Measurements from ENCODE around the gene SIVA1.

Gene SIVA1

DNA sequence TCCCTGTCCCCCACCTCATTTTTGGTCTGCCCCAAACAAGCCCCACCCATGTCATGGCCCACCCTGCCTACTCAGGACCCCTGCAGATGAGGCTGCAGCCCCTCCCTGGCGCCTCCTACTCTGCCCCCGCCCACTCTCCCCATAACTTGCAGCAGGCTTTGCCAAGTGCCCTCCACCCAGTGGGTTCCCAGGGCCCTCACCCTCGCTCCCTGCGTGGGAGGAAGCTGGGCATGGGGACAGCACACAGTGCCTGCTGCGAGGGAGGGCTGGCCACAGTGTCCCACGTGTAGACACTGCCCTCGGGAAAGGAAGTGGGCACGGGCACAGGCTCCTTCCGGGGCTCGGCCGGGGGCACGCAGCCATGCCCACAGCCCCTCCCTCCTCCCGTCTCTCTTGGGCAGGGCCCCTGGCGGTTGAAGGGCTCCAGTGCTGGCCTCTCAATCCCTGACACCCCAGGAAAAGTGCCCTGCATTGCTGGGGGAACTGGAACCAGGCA, 33.2 kb downstream of the SIVA1 start:
- H4K8ac ChIP-seq (ENCODE audit: low read depth, low read length), result no peak overlapping the region
- no peak overlapping the region for H2BK5ac ChIP-seq (ENCODE audit: low read depth, low read length, poor library complexity)
- H4K12ac ChIP-seq (ENCODE audit: low read depth, low read length), result no peak overlapping the region
- no peak overlapping the region for H3K14ac ChIP-seq (ENCODE audit: low read length)
- no peak for DNase-seq
- WGBS (ENCODE audit: extremely low coverage, insufficient coverage, insufficient read length), result no CpG with 5 or more reads among the region's 14 CpGs
- H3K36me3 ChIP-seq (ENCODE audit: control insufficient read depth in 1 of 2, insufficient read depth in 2 of 2, low read length in 2 of 2), result peaks cover 86 to 90% of the 10 kb centered on the region in 2 experiments
- H3K4me1 ChIP-seq (ENCODE audit: control insufficient read depth in 1 of 2, insufficient read depth in 2 of 2, low read length in 2 of 2), result no peaks in the 10 kb centered on the region
- H4K91ac ChIP-seq (ENCODE audit: low read depth, low read length), result no peak overlapping the region
- H3K9me3 ChIP-seq (ENCODE audit: insufficient read depth, low read depth, low read length), result peaks cover 6% of the 10 kb centered on the region
- no peaks in the 10 kb centered on the region for H3K79me1 ChIP-seq (ENCODE audit: low read length)
- H3K23ac ChIP-seq (ENCODE audit: low read length), result no peak overlapping the region
- H3K9ac ChIP-seq (ENCODE audit: low read length), result no peak overlapping the region
- no peak overlapping the region for H2BK12ac ChIP-seq (ENCODE audit: low read length)
- H3K27ac ChIP-seq (ENCODE audit: low read depth, low read length), result no peak overlapping the region
- H3K4me3 ChIP-seq (ENCODE audit: low read depth, low read length), result no peak overlapping the region
- H2AFZ ChIP-seq (ENCODE audit: insufficient read depth, low read length, poor library complexity), result no peak overlapping the region
- no peak overlapping the region for H3K18ac ChIP-seq (ENCODE audit: low read length)
- no peak overlapping the region for H2AK5ac ChIP-seq (ENCODE audit: low read length)
- H3K27me3 ChIP-seq (ENCODE audit: insufficient read depth, low read length), result no peaks in the 10 kb centered on the region
- no peaks in the 10 kb centered on the region for H3K79me2 ChIP-seq (ENCODE audit: control insufficient read depth, insufficient read depth, low read length, poor library complexity)
- H2BK120ac ChIP-seq (ENCODE audit: insufficient read depth, low read length, poor library complexity), result no peak overlapping the region
- no peak overlapping the region for H3K4ac ChIP-seq (ENCODE audit: low read depth, low read length)
- H3K4me2 ChIP-seq (ENCODE audit: low read length), result no peak overlapping the region

DNA sequence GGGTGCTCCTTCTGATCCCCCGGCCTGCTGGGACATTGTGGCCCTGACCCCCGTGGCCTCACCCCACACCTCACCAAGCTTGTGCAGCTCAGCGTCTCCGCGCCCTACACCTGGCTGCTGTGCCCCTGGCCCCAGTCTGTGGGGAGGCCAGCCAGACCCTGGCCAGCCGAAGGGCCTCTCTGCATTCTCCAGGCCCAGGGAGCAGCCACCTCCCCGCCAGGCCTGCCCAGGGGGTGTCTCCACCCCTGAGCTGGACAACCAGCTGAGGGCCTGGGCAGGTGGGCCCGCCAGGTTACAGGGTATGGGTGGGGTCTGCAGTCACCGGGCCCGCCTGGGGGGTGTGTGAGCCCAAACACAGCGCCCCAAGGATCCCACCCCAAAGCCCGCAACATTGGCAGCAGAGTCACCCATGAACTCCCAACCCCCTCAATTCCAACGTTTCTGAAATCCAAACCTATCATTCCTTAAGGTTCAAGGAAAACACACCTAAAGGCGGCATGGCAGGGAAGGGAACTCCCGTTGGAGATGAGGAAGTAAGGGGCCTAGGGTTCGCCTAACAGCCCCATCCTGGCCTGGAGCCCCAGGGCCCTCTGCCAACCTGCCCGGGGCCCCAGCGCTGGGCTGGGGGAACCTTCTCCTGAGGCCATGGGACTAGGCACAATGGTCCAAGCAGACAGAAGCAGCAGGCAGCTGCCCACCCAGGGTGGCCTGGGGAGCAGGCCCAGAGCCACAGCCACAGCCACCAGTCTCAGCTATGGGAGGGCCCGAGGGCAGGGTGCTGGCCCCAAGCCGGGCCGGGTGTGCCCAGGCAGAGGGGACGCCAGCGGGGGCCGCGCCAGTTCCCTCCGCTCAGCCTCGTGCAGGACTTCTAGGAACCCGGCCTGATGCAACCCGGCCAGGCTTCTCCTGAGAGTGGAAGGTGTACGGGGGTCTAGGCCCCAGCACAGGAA, 34.1 kb downstream of the SIVA1 start:
- Histone ChIP-seq H2BK5ac (ENCODE audit: low read depth, low read length, poor library complexity) (no peak overlapping the region), H2BK12ac (ENCODE audit: low read length) (no peak overlapping the region), H3K27me3 (ENCODE audit: insufficient read depth, low read length) (no peaks in the 10 kb centered on the region), H3K4ac (ENCODE audit: low read depth, low read length) (peak overlapping the region; percentile 6), H3K23ac (ENCODE audit: low read length) (no peak overlapping the region), H3K18ac (ENCODE audit: low read length) (peak overlapping the region; percentile 25), H4K8ac (ENCODE audit: low read depth, low read length) (no peak overlapping the region), H2AK5ac (ENCODE audit: low read length) (no peak overlapping the region), H3K4me1 (ENCODE audit: control insufficient read depth in 1 of 2, insufficient read depth in 2 of 2, low read length in 2 of 2) (no peaks in the 10 kb centered on the region), H3K9ac (ENCODE audit: low read length) (no peak overlapping the region), H2BK120ac (ENCODE audit: insufficient read depth, low read length, poor library complexity) (no peak overlapping the region), H3K27ac (ENCODE audit: low read depth, low read length) (no peak overlapping the region), H4K12ac (ENCODE audit: low read depth, low read length) (peak overlapping the region; percentile 22), H3K79me1 (ENCODE audit: low read length) (no peaks in the 10 kb centered on the region), H3K9me3 (ENCODE audit: insufficient read depth, low read depth, low read length) (peaks cover 6% of the 10 kb centered on the region), H3K4me3 (ENCODE audit: low read depth, low read length) (no peak overlapping the region), H3K14ac (ENCODE audit: low read length) (no peak overlapping the region), H3K79me2 (ENCODE audit: control insufficient read depth, insufficient read depth, low read length, poor library complexity) (peaks cover 3% of the 10 kb centered on the region), H3K36me3 (ENCODE audit: control insufficient read depth in 1 of 2, insufficient read depth in 2 of 2, low read length in 2 of 2) (peaks cover 89 to 92% of the 10 kb centered on the region in 2 experiments), H3K4me2 (ENCODE audit: low read length) (no peak overlapping the region), H2AFZ (ENCODE audit: insufficient read depth, low read length, poor library complexity) (peak overlapping the region; percentile 23), H4K91ac (ENCODE audit: low read depth, low read length) (no peak overlapping the region)
- no peak for DNase-seq
- WGBS (ENCODE audit: extremely low coverage, insufficient coverage, insufficient read length), result no CpG with 5 or more reads among the region's 30 CpGs

DNA sequence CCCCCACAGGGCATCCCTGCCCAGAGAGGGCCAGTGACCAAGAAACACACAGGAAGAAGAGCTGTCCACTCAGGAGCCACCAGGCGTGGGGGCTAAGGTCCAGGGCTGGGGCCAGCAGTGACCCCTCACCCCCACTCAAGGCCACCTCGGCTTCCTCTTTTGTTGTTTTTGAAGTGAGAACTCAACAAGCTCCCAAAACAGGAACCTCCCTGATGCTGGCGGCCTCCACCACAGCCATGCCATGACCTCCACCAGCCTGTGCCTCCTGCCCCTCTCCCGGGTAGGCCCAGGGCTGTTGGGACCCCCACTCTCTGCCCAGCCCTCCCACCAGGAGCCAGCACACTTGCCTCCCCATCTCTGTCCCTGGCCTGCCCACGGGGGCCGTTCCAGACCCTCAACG, 34.8 kb downstream of the SIVA1 start:
- no CpG with 5 or more reads among the region's 7 CpGs for WGBS (ENCODE audit: extremely low coverage, insufficient coverage, insufficient read length)
- no peak overlapping the region for H2AFZ ChIP-seq (ENCODE audit: insufficient read depth, low read length, poor library complexity)
- no peak for DNase-seq
- no peak overlapping the region for H2BK120ac ChIP-seq (ENCODE audit: insufficient read depth, low read length, poor library complexity)
- no peak overlapping the region for H4K91ac ChIP-seq (ENCODE audit: low read depth, low read length)
- H3K4me1 ChIP-seq (ENCODE audit: control insufficient read depth in 1 of 2, insufficient read depth in 2 of 2, low read length in 2 of 2), result no peaks in the 10 kb centered on the region
- no peak overlapping the region for H2BK5ac ChIP-seq (ENCODE audit: low read depth, low read length, poor library complexity)
- H3K79me2 ChIP-seq (ENCODE audit: control insufficient read depth, insufficient read depth, low read length, poor library complexity), result peaks cover 7% of the 10 kb centered on the region
- peak overlapping the region; percentile 4 for H4K8ac ChIP-seq (ENCODE audit: low read depth, low read length)
- no peak overlapping the region for H3K27ac ChIP-seq (ENCODE audit: low read depth, low read length)
- no peak overlapping the region for H2BK12ac ChIP-seq (ENCODE audit: low read length)
- no peak overlapping the region for H3K23ac ChIP-seq (ENCODE audit: low read length)
- H3K4ac ChIP-seq (ENCODE audit: low read depth, low read length), result peak overlapping the region; percentile 4
- no peak overlapping the region for H3K9ac ChIP-seq (ENCODE audit: low read length)
- H3K79me1 ChIP-seq (ENCODE audit: low read length), result no peaks in the 10 kb centered on the region
- no peak overlapping the region for H3K14ac ChIP-seq (ENCODE audit: low read length)
- H3K4me2 ChIP-seq (ENCODE audit: low read length), result no peak overlapping the region
- H2AK5ac ChIP-seq (ENCODE audit: low read length), result no peak overlapping the region
- H3K27me3 ChIP-seq (ENCODE audit: insufficient read depth, low read length), result no peaks in the 10 kb centered on the region
- peaks cover 4% of the 10 kb centered on the region for H3K9me3 ChIP-seq (ENCODE audit: insufficient read depth, low read depth, low read length)
- no peak overlapping the region for H3K4me3 ChIP-seq (ENCODE audit: low read depth, low read length)
- peak overlapping the region; percentile 25 for H3K18ac ChIP-seq (ENCODE audit: low read length)
- H4K12ac ChIP-seq (ENCODE audit: low read depth, low read length), result no peak overlapping the region
- H3K36me3 ChIP-seq (ENCODE audit: control insufficient read depth in 1 of 2, insufficient read depth in 2 of 2, low read length in 2 of 2), result peaks cover 92 to 93% of the 10 kb centered on the region in 2 experiments

DNA sequence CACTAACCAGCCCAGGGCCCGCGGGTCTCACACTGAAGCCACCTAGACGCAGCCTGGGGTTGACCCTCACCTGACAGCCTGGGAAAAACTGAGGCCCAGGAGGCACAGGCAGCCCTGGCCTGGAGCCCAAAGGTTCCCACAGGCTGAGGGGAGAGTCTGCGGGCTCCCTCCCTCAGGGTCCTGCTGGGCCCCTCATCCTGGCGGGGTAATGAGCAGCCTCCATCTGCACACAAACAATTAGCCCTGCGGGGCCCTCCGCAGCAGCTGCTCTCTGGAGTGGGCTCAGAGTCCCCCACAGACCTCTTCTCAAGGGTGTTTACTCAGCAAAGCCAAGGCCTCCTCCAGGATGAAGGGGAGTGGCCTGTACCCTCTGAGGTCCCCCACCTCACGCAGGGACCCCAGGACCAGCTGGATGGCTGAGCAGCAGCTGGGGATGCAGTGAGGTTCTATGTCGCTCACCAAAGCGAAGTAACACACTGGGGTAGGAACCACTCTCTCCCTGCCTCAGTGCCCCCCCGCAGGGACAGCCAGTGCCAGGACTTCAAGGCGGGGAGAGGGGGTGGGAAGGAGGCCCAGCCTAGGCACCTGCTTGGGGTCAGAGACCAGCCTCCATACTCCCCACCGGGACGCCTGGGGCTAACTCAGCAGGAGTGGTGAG, 35.3 kb downstream of the SIVA1 start:
- WGBS (ENCODE audit: extremely low coverage, insufficient coverage, insufficient read length), result no CpG with 5 or more reads among the region's 14 CpGs
- peak overlapping the region; percentile 38 for H3K23ac ChIP-seq (ENCODE audit: low read length)
- H3K9me3 ChIP-seq (ENCODE audit: insufficient read depth, low read depth, low read length), result peaks cover 4% of the 10 kb centered on the region
- H4K8ac ChIP-seq (ENCODE audit: low read depth, low read length), result peak overlapping the region; percentile 4
- no peak overlapping the region for H3K4me3 ChIP-seq (ENCODE audit: low read depth, low read length)
- H4K12ac ChIP-seq (ENCODE audit: low read depth, low read length), result no peak overlapping the region
- DNase-seq, result peak; percentile 41 to 59
- no peak overlapping the region for H2BK120ac ChIP-seq (ENCODE audit: insufficient read depth, low read length, poor library complexity)
- H3K79me1 ChIP-seq (ENCODE audit: low read length), result no peaks in the 10 kb centered on the region
- peaks cover 91 to 92% of the 10 kb centered on the region in 2 experiments for H3K36me3 ChIP-seq (ENCODE audit: control insufficient read depth in 1 of 2, insufficient read depth in 2 of 2, low read length in 2 of 2)
- H3K27ac ChIP-seq (ENCODE audit: low read depth, low read length), result no peak overlapping the region
- H3K4me1 ChIP-seq (ENCODE audit: control insufficient read depth in 1 of 2, insufficient read depth in 2 of 2, low read length in 2 of 2), result peaks cover under 1 to 3% of the 10 kb centered on the region in 2 experiments
- H4K91ac ChIP-seq (ENCODE audit: low read depth, low read length), result no peak overlapping the region
- H3K4me2 ChIP-seq (ENCODE audit: low read length), result no peak overlapping the region
- H3K27me3 ChIP-seq (ENCODE audit: insufficient read depth, low read length), result no peaks in the 10 kb centered on the region
- no peak overlapping the region for H2AFZ ChIP-seq (ENCODE audit: insufficient read depth, low read length, poor library complexity)
- H3K14ac ChIP-seq (ENCODE audit: low read length), result no peak overlapping the region
- H3K4ac ChIP-seq (ENCODE audit: low read depth, low read length), result no peak overlapping the region
- H3K9ac ChIP-seq (ENCODE audit: low read length), result no peak overlapping the region
- H3K18ac ChIP-seq (ENCODE audit: low read length), result no peak overlapping the region
- no peak overlapping the region for H2BK5ac ChIP-seq (ENCODE audit: low read depth, low read length, poor library complexity)
- H2BK12ac ChIP-seq (ENCODE audit: low read length), result no peak overlapping the region
- peaks cover 7% of the 10 kb centered on the region for H3K79me2 ChIP-seq (ENCODE audit: control insufficient read depth, insufficient read depth, low read length, poor library complexity)
- no peak overlapping the region for H2AK5ac ChIP-seq (ENCODE audit: low read length)
